ENCODE results near the gene LMAN2. TPM values are rescaled to one million over a fixed set of nuclear protein-coding genes. Genes with fewer than 3 reads are reported as not detected.

Gene LMAN2
- polyA plus RNA-seq, 1 donor from 2014 or later = 171 TPM

DNA sequence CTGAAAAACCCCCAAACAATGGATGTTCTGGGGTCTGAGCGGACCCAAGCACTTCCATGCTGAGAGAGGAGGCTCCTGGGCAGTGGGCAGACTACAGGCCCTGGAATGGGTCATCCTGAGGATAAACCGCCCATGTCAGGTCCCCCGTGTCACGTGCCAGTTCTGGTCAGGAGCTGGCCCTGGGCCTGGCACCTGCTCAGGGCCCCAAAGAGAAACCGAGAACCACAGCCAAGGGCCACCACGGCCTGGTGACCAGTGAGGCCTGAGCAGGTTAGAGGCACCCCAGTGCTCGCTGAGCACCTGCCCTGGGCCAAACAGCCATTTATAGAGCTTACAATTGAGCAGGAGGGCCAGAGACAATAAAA is 15.8 kb downstream of the LMAN2 start:
- Mint-ChIP-seq H3K4me3 (no peak overlapping the region), H3K9me3 (no peaks in the 10 kb centered on the region), H3K27ac (peak overlapping the region in 1 of 3 donors; percentile 50), H3K27me3 (no peaks in the 10 kb centered on the region), H3K36me3 (peaks cover 2% of the 10 kb centered on the region), H3K4me1 (peaks cover under 1 to 13% (median 3%) of the 10 kb centered on the region in 3 donors)

DNA sequence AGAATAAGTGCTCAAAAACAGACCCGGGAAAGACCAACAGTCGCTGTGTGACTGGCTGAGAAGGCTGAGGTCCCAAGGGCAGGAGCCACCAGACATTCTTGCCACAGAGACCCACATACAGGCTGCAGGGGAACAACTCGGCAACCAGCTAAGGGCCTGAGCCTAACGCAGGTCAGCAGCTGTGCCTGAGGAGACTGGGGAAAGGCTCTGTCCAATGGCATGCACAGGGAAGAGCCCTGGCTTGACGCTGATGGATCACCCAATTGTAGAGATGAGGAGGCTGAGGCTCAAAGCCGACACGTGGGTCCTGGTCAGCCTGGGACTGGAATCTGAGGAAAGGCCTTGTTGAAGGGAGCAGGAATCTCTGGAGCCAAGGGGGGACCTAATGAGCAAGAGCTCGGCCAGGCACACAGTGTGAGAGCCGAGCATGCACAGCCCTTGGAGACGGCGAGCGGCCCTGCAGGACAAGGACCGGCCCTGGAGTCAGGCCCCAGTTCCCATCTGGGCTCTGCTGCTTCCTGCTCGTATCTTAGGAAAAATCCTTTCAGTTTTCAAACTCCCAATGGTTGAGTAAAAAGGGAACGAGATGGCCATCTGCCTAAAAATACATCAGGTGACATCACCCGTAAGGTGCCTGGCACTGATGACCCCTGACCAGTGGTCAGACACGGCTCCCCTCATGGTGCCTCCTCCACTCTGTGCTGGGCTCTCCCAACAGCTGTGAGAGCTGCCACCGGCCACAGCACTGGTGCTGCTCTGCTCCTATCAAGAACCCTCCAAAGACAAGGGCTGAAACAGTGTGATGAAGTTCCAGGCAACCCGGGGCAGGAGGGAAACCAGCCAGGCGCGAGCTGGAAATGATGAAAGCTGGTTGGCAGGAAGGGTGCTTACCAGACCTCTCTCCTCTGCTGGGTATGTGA is 16.4 kb downstream of the LMAN2 start:
- no peak overlapping the region for H3K4me3 Mint-ChIP-seq
- no peaks in the 10 kb centered on the region for H3K27me3 Mint-ChIP-seq
- peaks cover 7% of the 10 kb centered on the region for H3K36me3 Mint-ChIP-seq
- no peak overlapping the region for H3K27ac Mint-ChIP-seq
- H3K4me1 Mint-ChIP-seq = peaks cover 2 to 12% (median 3%) of the 10 kb centered on the region in 3 donors
- no peaks in the 10 kb centered on the region for H3K9me3 Mint-ChIP-seq

DNA sequence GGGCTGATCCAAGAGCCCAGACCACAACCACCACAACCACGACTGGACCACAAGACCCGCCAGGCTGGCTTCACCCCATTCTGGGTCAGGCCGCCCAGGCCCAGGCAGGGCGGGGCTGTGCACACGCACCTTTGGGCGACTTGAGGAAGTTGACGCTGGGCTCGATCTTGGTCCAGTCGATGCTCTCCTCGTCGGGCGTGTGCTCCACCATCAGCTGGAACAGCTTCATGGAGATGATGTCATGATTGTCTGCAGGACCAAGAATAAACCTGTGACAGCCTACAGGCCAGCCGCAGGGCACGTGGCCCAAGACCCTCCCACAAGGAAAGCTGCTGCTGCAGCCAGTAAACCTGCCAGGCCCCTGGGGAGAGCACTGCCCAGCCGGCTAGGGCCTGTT is 17.3 kb downstream of the LMAN2 start:
- Mint-ChIP-seq H3K36me3 (peaks cover 7% of the 10 kb centered on the region), H3K27me3 (no peaks in the 10 kb centered on the region), H3K4me1 (peaks cover 0 to 4% (median 2%) of the 10 kb centered on the region in 3 donors), H3K4me3 (peak overlapping the region in 1 of 4 donors; percentile 65), H3K27ac (peak overlapping the region in 1 of 3 donors; percentile 84), H3K9me3 (no peaks in the 10 kb centered on the region)

DNA sequence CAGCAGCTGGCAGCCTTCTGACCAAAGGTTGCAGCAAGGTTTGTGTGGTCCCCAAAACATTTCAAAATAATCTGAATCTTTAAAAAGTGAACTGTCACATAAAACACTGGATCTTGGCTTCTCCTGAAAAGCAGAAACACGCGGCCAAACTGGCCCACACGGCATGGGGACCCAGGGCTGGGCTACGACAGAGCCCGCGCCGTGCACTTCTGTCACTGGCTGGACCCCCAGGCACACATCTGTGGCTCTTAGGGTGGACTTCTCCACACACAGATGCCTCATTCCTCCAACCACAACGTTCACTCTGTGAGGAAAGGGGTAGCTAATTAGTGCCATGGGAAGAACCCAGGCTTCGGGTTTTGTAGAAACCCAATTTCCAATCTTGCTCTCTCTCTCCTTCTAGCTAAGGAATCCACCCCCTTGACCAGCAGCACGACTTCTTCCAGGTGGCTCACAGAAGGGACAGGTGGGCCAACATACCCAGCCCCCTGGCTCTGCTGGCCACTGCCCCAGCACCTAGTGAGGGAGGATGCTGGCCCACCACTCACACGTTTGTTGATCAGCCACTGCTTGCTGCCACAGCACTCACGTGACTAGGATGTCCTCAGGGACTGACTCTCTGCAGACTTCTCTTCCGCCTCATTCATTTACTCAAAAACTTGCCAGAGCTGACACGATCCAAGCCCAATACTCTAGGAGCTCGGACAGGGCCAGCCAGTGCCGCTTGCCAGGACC is 17.9 kb downstream of the LMAN2 start:
- H3K27ac Mint-ChIP-seq = peak overlapping the region in 1 of 3 donors; percentile 84
- peaks cover 0 to 4% (median 2%) of the 10 kb centered on the region in 3 donors for H3K4me1 Mint-ChIP-seq
- no peaks in the 10 kb centered on the region for H3K27me3 Mint-ChIP-seq
- H3K36me3 Mint-ChIP-seq = peaks cover 7% of the 10 kb centered on the region
- H3K4me3 Mint-ChIP-seq = peak overlapping the region in 1 of 4 donors; percentile 65
- no peaks in the 10 kb centered on the region for H3K9me3 Mint-ChIP-seq

DNA sequence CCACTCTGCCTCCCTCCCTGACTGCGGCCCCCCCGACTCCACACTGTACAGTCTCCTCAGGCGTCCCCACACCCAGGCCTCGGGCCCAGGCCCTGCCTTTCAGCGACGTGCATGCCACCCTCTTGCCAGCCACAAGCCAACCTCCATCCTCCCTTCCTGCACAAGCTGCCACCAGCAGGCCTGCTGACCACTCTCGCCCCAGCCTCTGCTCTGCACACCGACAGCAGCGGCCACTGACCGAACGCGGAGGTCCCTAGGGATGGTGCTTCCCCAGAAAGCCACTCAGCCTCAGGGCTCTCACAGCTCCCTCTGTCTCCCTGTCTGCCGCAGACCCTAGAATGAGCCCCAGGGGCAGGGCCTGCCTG is 18.6 kb downstream of the LMAN2 start:
- H3K27ac Mint-ChIP-seq = no peak overlapping the region
- H3K36me3 Mint-ChIP-seq = peaks cover 7% of the 10 kb centered on the region
- peaks cover 0 to 4% (median 2%) of the 10 kb centered on the region in 3 donors for H3K4me1 Mint-ChIP-seq
- peak overlapping the region in 1 of 4 donors; percentile 70 for H3K4me3 Mint-ChIP-seq
- no peaks in the 10 kb centered on the region for H3K9me3 Mint-ChIP-seq
- no peaks in the 10 kb centered on the region for H3K27me3 Mint-ChIP-seq

DNA sequence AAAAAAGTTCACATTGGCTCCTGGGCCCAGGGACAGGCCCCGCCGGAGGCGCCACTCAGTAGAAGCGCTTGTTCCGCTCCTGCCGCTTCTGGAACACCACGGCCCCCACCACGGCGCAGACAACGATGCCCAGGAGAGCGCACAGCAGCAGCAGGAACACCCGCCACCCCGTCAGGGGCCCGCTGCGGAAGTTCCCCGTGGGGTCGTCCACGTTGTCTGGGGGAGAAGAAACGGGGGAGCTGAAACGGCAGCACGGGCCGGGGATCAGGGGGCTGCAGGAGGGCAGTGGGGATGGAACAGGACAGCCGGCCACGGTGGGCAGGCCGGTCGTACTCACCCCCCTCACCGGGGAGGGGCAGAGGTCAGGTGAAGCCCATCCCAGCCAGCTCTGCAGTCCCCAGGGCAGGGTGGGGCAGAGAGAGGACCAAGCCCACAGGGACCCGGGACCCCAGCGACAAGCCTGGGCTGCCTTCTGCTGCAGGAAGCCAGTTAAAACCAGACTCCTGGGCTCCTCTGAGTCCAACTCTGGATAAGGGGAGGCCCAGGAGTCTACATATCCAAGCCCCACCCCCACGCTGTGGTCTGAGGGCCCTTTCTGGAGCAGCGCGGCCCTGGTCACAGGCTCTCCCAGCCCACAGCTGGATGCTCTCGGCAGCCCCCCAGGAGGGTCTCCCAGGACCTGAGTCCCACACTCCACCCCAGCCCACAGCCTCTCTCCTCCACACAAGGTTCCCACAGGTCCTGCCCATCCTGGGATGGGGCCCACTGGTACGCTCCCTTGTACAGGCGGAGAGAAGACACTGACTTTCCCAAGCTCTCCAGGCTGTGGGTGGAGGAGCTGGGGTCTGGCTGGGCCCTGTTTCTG is 19.2 kb downstream of the LMAN2 start:
- Mint-ChIP-seq H3K27ac (peak overlapping the region in 1 of 3 donors; percentile 88), H3K4me1 (peaks cover 0 to 4% (median 2%) of the 10 kb centered on the region in 3 donors), H3K27me3 (no peaks in the 10 kb centered on the region), H3K9me3 (no peaks in the 10 kb centered on the region), H3K36me3 (peaks cover 7% of the 10 kb centered on the region), H3K4me3 (no peak overlapping the region)

DNA sequence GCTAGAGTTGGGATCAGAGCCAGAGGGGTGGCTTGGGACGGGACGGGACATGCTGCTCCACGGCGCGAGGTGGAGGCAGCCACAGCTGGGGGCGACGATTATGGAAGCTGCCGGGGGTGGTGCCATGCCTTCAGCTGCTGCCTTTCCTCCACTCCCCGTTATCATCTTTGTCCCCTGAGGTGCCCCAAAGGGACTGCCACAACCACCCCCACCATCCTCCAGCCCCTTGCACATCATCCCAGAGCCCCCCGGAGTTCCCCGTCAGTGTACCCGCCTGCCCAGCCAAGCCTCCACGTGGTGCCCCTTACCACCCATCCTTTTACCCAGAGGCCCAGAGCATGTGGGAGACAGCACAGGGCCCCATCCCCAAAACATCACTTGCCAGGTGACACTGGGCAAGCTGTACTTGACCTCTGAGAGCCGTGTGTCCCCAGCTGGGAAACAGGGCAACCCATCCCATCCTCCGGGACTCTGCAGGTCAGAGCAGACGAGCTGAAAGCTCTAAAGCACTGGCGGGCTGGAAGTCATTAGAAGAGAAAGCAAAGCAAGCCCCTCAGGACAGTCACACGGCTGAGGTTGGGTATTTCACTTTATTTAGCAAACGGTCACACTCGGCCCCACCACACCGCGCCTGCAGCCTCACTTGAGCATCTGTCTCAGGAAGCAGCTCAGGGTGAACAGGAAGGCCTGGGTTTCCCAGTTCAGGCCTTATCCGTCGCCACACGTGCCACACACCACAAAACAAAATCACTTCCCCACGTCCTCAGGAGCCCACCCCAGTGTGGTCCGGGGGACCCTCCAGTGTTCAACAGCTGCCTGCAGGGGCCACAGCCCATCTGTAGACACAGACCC is 20.3 kb downstream of the LMAN2 start:
- Mint-ChIP-seq H3K4me1 (peaks cover 0 to 4% (median 2%) of the 10 kb centered on the region in 3 donors), H3K36me3 (peaks cover 7% of the 10 kb centered on the region), H3K4me3 (peak overlapping the region in 1 of 4 donors; percentile 44), H3K27ac (peak overlapping the region in 2 of 3 donors; percentile 41 to 76), H3K27me3 (no peaks in the 10 kb centered on the region), H3K9me3 (no peaks in the 10 kb centered on the region)

DNA sequence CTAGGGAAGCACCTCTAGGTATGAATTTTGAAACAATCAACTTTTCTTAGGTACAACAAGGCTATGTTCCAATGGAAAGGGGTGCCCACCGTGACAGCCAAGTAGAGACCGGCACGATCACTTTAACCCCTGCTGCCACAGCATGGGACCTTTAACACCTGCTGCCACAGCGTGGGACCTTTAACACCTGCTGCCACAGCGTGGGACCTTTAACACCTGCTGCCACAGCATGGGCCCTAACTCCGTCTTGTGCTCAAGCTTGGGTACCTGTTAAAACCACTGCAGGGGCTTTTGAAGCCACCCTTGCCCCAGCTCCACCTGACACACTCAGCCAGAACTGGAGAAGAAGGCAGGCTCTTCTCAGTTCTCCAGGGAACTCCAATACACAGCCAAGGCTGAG is 21.6 kb downstream of the LMAN2 start:
- H3K4me1 Mint-ChIP-seq = peaks cover 0 to 4% (median 2%) of the 10 kb centered on the region in 3 donors
- H3K27me3 Mint-ChIP-seq = no peaks in the 10 kb centered on the region
- H3K27ac Mint-ChIP-seq = no peak overlapping the region
- no peak overlapping the region for H3K4me3 Mint-ChIP-seq
- peaks cover 5% of the 10 kb centered on the region for H3K36me3 Mint-ChIP-seq
- no peaks in the 10 kb centered on the region for H3K9me3 Mint-ChIP-seq

DNA sequence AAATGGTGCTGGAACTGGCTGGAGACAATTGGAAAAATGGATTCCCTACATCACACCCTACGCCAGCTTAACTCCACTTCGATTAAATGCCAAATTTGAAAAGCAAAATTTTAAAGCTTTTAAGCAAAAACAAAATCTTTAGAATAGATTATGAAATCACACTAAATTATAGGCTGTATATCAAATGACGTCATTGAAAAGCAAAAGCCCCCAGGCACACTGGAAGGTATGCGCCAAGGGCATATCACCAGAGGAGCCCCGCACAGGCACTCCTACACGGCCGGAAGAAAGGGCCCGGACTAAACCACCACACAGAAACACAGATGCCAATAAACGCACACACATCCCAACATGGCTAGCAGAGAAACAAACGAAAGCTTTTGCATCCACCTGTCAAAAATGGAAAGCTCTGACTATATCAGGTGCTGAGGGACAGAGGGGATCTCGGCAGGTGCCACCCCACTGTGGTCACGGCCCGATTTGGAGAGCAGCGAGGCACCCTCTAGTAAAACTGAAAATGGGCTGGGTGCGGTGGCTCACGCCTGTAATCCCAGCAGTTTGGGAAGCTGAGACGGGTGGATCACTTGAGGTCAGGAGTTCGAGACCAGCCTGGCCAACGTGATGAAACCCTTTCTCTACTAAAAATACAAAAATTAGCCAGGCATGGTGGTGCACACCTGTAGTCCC is 22.8 kb downstream of the LMAN2 start:
- H3K4me3 Mint-ChIP-seq = no peak overlapping the region
- peak overlapping the region in 1 of 3 donors; percentile 46 for H3K27ac Mint-ChIP-seq
- peaks cover 2% of the 10 kb centered on the region in 3 donors for H3K4me1 Mint-ChIP-seq
- H3K27me3 Mint-ChIP-seq = no peaks in the 10 kb centered on the region
- no peaks in the 10 kb centered on the region for H3K9me3 Mint-ChIP-seq
- peaks cover 8% of the 10 kb centered on the region for H3K36me3 Mint-ChIP-seq

DNA sequence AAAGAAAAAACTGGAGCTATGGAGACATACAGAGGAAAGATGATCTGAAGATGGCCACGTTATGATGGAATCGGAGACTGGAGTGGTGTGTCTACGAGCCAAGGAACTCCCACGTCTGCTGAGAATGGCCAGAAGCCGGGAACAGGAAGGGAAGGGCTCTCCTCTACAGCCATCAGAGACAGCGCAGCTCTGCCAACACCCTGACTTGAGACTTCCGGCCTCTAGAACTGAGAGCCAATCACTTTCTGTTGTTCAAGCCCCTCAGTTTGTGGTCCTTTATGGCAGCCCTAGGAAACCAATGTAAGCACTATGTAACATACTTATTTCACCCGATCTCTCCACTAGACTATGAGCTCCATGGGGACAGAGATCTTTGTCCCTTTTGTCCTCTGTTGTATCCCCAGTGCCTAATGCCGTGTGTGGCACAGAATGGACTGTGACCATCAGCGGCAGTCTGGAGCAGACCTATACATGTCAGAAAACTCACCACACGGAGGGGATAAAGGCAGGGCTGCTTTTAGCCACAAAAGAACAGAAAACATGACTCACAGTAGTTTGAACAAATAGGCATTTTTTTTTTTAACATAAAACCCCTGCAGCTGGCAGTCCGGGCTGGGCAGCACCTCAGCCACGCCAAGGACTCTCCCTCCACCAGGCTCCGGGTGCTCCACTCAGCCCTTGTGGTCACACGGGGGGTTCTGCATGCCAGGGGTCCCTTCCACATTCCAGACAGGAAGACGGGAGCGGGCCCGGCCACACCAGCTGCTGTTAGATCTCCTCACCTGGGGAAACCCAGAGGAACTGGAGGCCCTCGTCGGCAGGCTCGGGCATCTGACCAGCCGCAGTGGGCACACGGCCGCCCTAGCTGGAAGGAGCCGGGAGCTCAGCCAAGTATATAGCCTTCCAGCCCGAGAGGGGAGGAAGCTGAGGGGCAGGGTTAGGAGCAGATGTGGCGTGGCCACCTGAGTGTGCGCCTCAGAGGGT is 23.6 kb downstream of the LMAN2 start:
- Mint-ChIP-seq H3K36me3 (peaks cover 8% of the 10 kb centered on the region), H3K9me3 (no peaks in the 10 kb centered on the region), H3K4me3 (no peak overlapping the region), H3K27ac (no peak overlapping the region), H3K27me3 (no peaks in the 10 kb centered on the region), H3K4me1 (peaks cover 0 to 2% (median 2%) of the 10 kb centered on the region in 3 donors)

DNA sequence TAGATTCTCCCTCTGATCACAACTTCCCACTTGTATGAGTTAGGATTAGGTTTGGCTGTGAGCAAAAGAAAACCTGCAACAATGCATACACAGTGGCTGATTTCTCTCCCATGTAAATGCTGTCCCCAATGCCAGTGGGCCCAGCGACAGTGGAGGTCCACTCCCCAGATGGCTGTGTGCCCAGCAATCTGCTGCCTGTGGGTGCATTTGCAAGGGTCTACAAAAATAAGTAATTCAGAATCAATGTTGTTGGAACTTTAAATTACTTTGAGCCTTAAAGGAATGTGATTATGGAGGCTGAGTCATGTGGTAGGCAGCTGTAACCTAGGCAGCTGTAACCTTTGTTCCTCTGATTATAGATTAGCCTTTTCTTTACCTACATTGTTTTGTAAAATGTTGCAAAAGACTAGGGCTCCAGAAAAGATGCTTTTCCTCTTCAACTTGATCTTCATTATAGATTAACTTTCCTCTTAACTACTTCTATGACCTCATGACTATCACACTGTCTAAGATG is 25.5 kb downstream of the LMAN2 start:
- Mint-ChIP-seq H3K27me3 (no peaks in the 10 kb centered on the region), H3K9me3 (no peaks in the 10 kb centered on the region), H3K4me3 (no peak overlapping the region), H3K4me1 (peaks cover 7% of the 10 kb centered on the region in 3 donors), H3K27ac (peak overlapping the region in 1 of 3 donors; percentile 53), H3K36me3 (peaks cover 11% of the 10 kb centered on the region)

DNA sequence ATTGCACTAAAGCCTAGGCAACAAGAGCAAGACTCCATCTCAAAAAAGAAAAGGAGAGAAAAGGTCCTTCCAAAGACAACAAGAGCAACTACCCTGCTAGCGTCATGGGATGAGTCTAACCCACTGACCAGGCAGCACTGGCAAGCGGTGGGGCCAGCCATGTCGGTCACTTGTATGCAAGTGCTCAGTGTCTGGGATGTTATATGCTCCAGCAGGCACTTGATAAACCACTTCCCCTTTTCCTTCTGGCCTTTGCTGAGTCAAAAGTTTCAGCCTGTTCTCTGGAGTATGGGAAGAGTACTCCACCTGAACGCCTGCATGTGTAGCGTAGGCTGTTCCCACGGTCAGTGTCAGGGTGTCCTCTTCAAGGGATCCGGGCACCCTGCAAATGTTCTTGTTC is 30.6 kb downstream of the LMAN2 start:
- Mint-ChIP-seq H3K36me3 (peaks cover 8% of the 10 kb centered on the region), H3K4me1 (peaks cover 15 to 17% (median 16%) of the 10 kb centered on the region in 3 donors), H3K27ac (peak overlapping the region in 1 of 3 donors; percentile 91), H3K4me3 (no peak overlapping the region), H3K27me3 (no peaks in the 10 kb centered on the region), H3K9me3 (peaks cover 0 to 6% (median 0%) of the 10 kb centered on the region in 3 donors)
